ENCODE data around the gene AKAP8L.

AKAP8L gene

GRCh38 chr19:15374796-15375440, 43.9 kb downstream of the AKAP8L start:
- Histone ChIP-seq H3K4me1 (ENCODE audit: control insufficient read depth, insufficient read depth, low read length) (peaks cover 18% of the 10 kb centered on the region), H3K36me3 (ENCODE audit: control insufficient read depth, insufficient read depth, low read length) (peaks cover 5% of the 10 kb centered on the region), H3K4me3 (ENCODE audit: low read length) (no peak overlapping the region), H3K9ac (ENCODE audit: low read length) (no peak overlapping the region), H3K9me3 (ENCODE audit: control insufficient read depth, low read length) (no peaks in the 10 kb centered on the region), H3K27me3 (ENCODE audit: control insufficient read depth, insufficient read depth, low read length) (no peaks in the 10 kb centered on the region)

- Histone ChIP-seq H3K9ac (ENCODE audit: low read length) (no peak overlapping the region), H3K27me3 (ENCODE audit: control insufficient read depth, insufficient read depth, low read length) (no peaks in the 10 kb centered on the region), H3K9me3 (ENCODE audit: control insufficient read depth, low read length) (no peaks in the 10 kb centered on the region), H3K4me1 (ENCODE audit: control insufficient read depth, insufficient read depth, low read length) (peaks cover 18% of the 10 kb centered on the region), H3K36me3 (ENCODE audit: control insufficient read depth, insufficient read depth, low read length) (peaks cover 5% of the 10 kb centered on the region), H3K4me3 (ENCODE audit: low read length) (no peak overlapping the region)
Measured at GRCh38 chr19:15374105-15374651, 44.6 kb downstream of the AKAP8L start.

GRCh38 chr19:15373644-15374043, 45.1 kb downstream of the AKAP8L start:
- peaks cover 5% of the 10 kb centered on the region for H3K36me3 ChIP-seq (ENCODE audit: control insufficient read depth, insufficient read depth, low read length)
- H3K9ac ChIP-seq (ENCODE audit: low read length) = no peak overlapping the region
- no peaks in the 10 kb centered on the region for H3K9me3 ChIP-seq (ENCODE audit: control insufficient read depth, low read length)
- H3K27me3 ChIP-seq (ENCODE audit: control insufficient read depth, insufficient read depth, low read length) = no peaks in the 10 kb centered on the region
- H3K4me1 ChIP-seq (ENCODE audit: control insufficient read depth, insufficient read depth, low read length) = peaks cover 18% of the 10 kb centered on the region
- H3K4me3 ChIP-seq (ENCODE audit: low read length) = no peak overlapping the region

GRCh38 chr19:15372891-15373301, 45.9 kb downstream of the AKAP8L start:
- H3K36me3 ChIP-seq (ENCODE audit: control insufficient read depth, insufficient read depth, low read length) = peaks cover 5% of the 10 kb centered on the region
- H3K9ac ChIP-seq (ENCODE audit: low read length) = no peak overlapping the region

GRCh38 chr19:15372470-15372869, 46.3 kb downstream of the AKAP8L start:
- Histone ChIP-seq H3K4me1 (ENCODE audit: control insufficient read depth, insufficient read depth, low read length) (peaks cover 12% of the 10 kb centered on the region), H3K9ac (ENCODE audit: low read length) (no peak overlapping the region), H3K27me3 (ENCODE audit: control insufficient read depth, insufficient read depth, low read length) (no peaks in the 10 kb centered on the region), H3K36me3 (ENCODE audit: control insufficient read depth, insufficient read depth, low read length) (peaks cover 5% of the 10 kb centered on the region), H3K9me3 (ENCODE audit: control insufficient read depth, low read length) (no peaks in the 10 kb centered on the region), H3K4me3 (ENCODE audit: low read length) (no peak overlapping the region)

More at GRCh38 chr19:15372891-15373301, 45.9 kb downstream of the AKAP8L start:
- no peaks in the 10 kb centered on the region for H3K9me3 ChIP-seq (ENCODE audit: control insufficient read depth, low read length)
- H3K4me3 ChIP-seq (ENCODE audit: low read length) = no peak overlapping the region
- H3K4me1 ChIP-seq (ENCODE audit: control insufficient read depth, insufficient read depth, low read length) = peaks cover 17% of the 10 kb centered on the region
- no peaks in the 10 kb centered on the region for H3K27me3 ChIP-seq (ENCODE audit: control insufficient read depth, insufficient read depth, low read length)

- Histone ChIP-seq H3K9ac (ENCODE audit: low read length) (no peak overlapping the region), H3K27me3 (ENCODE audit: control insufficient read depth, insufficient read depth, low read length) (no peaks in the 10 kb centered on the region), H3K4me3 (ENCODE audit: low read length) (no peak overlapping the region), H3K36me3 (ENCODE audit: control insufficient read depth, insufficient read depth, low read length) (peaks cover 5% of the 10 kb centered on the region), H3K9me3 (ENCODE audit: control insufficient read depth, low read length) (no peaks in the 10 kb centered on the region), H3K4me1 (ENCODE audit: control insufficient read depth, insufficient read depth, low read length) (peaks cover 7% of the 10 kb centered on the region)
Measured at GRCh38 chr19:15371786-15372380, 46.9 kb downstream of the AKAP8L start.

- no peak overlapping the region for H3K9ac ChIP-seq (ENCODE audit: low read length)
- no peak overlapping the region for H3K4me3 ChIP-seq (ENCODE audit: low read length)
- no peaks in the 10 kb centered on the region for H3K4me1 ChIP-seq (ENCODE audit: control insufficient read depth, insufficient read depth, low read length)
- H3K9me3 ChIP-seq (ENCODE audit: control insufficient read depth, low read length) = no peaks in the 10 kb centered on the region
- peaks cover 5% of the 10 kb centered on the region for H3K36me3 ChIP-seq (ENCODE audit: control insufficient read depth, insufficient read depth, low read length)
- H3K27me3 ChIP-seq (ENCODE audit: control insufficient read depth, insufficient read depth, low read length) = no peaks in the 10 kb centered on the region
Measured at GRCh38 chr19:15371119-15371518, 47.7 kb downstream of the AKAP8L start.

- Histone ChIP-seq H3K4me3 (ENCODE audit: low read length) (no peak overlapping the region), H3K36me3 (ENCODE audit: control insufficient read depth, insufficient read depth, low read length) (peaks cover 5% of the 10 kb centered on the region), H3K9me3 (ENCODE audit: control insufficient read depth, low read length) (no peaks in the 10 kb centered on the region), H3K9ac (ENCODE audit: low read length) (no peak overlapping the region), H3K27me3 (ENCODE audit: control insufficient read depth, insufficient read depth, low read length) (no peaks in the 10 kb centered on the region), H3K4me1 (ENCODE audit: control insufficient read depth, insufficient read depth, low read length) (no peaks in the 10 kb centered on the region)
Measured at GRCh38 chr19:15369594-15369891, 49.2 kb downstream of the AKAP8L start.

GRCh38 chr19:15368798-15369593, 49.8 kb downstream of the AKAP8L start:
- no peak overlapping the region for H3K4me3 ChIP-seq (ENCODE audit: low read length)
- H3K36me3 ChIP-seq (ENCODE audit: control insufficient read depth, insufficient read depth, low read length) = peaks cover 5% of the 10 kb centered on the region
- no peaks in the 10 kb centered on the region for H3K4me1 ChIP-seq (ENCODE audit: control insufficient read depth, insufficient read depth, low read length)
- no peaks in the 10 kb centered on the region for H3K27me3 ChIP-seq (ENCODE audit: control insufficient read depth, insufficient read depth, low read length)
- H3K9me3 ChIP-seq (ENCODE audit: control insufficient read depth, low read length) = no peaks in the 10 kb centered on the region
- H3K9ac ChIP-seq (ENCODE audit: low read length) = no peak overlapping the region

- Histone ChIP-seq H3K4me1 (ENCODE audit: control insufficient read depth, insufficient read depth, low read length) (no peaks in the 10 kb centered on the region), H3K4me3 (ENCODE audit: low read length) (no peak overlapping the region), H3K9ac (ENCODE audit: low read length) (no peak overlapping the region), H3K27me3 (ENCODE audit: control insufficient read depth, insufficient read depth, low read length) (no peaks in the 10 kb centered on the region), H3K36me3 (ENCODE audit: control insufficient read depth, insufficient read depth, low read length) (peaks cover 5% of the 10 kb centered on the region), H3K9me3 (ENCODE audit: control insufficient read depth, low read length) (no peaks in the 10 kb centered on the region)
Measured at GRCh38 chr19:15368051-15368632, 50.6 kb downstream of the AKAP8L start.

GRCh38 chr19:15367439-15367838, 51.3 kb downstream of the AKAP8L start:
- no peak overlapping the region for H3K9ac ChIP-seq (ENCODE audit: low read length)
- no peaks in the 10 kb centered on the region for H3K4me1 ChIP-seq (ENCODE audit: control insufficient read depth, insufficient read depth, low read length)
- no peaks in the 10 kb centered on the region for H3K27me3 ChIP-seq (ENCODE audit: control insufficient read depth, insufficient read depth, low read length)
- H3K36me3 ChIP-seq (ENCODE audit: control insufficient read depth, insufficient read depth, low read length) = peaks cover 5% of the 10 kb centered on the region
- no peaks in the 10 kb centered on the region for H3K9me3 ChIP-seq (ENCODE audit: control insufficient read depth, low read length)
- H3K4me3 ChIP-seq (ENCODE audit: low read length) = no peak overlapping the region

- no peaks in the 10 kb centered on the region for H3K27me3 ChIP-seq (ENCODE audit: control insufficient read depth, insufficient read depth, low read length)
- H3K4me3 ChIP-seq (ENCODE audit: low read length) = no peak overlapping the region
- peaks cover 15% of the 10 kb centered on the region for H3K36me3 ChIP-seq (ENCODE audit: control insufficient read depth, insufficient read depth, low read length)
- no peaks in the 10 kb centered on the region for H3K4me1 ChIP-seq (ENCODE audit: control insufficient read depth, insufficient read depth, low read length)
- H3K9ac ChIP-seq (ENCODE audit: low read length) = no peak overlapping the region
- no peaks in the 10 kb centered on the region for H3K9me3 ChIP-seq (ENCODE audit: control insufficient read depth, low read length)
Measured at GRCh38 chr19:15365264-15365663, 53.5 kb downstream of the AKAP8L start.
